Muscle layer of duodenum (tissue), 2 donors: ENCODE results near the gene UPF1.

Experiments
- H3K27ac ChIP-seq: one replicate; pipeline ENCODE4 v1.7.0; 2013; ENCODE audit warnings: mild to moderate bottlenecking, low read length
- H3K27me3 ChIP-seq: one replicate; pipeline ENCODE4 v1.7.0; 2013; ENCODE audit warnings: low read depth, mild to moderate bottlenecking, control low read depth, low read length
- H3K36me3 ChIP-seq, 2 donors: one replicate each; pipeline ENCODE4 v1.7.0; 2013; ENCODE audit warnings: low read length in 2 of 2, control low read depth in 1 of 2, mild to moderate bottlenecking in 1 of 2; ENCODE audit not compliant: insufficient read depth in 2 of 2, control insufficient read depth in 1 of 2
- H3K4me1 ChIP-seq, 2 donors: one replicate each; pipeline ENCODE4 v1.7.0; 2013; ENCODE audit warnings: low read length in 2 of 2, mild to moderate bottlenecking in 2 of 2, control low read depth in 1 of 2, moderate library complexity in 1 of 2; ENCODE audit not compliant: insufficient read depth in 2 of 2, control insufficient read depth in 1 of 2
- H3K4me3 ChIP-seq, 2 donors: one replicate each; pipeline ENCODE4 v1.7.0; 2013; ENCODE audit warnings: low read length in 2 of 2, low read depth in 1 of 2, mild to moderate bottlenecking in 1 of 2
- H3K9me3 ChIP-seq, 2 donors: one replicate each; pipeline ENCODE4 v1.7.0; 2013; ENCODE audit warnings: low read length in 2 of 2, control low read depth in 1 of 2, mild to moderate bottlenecking in 1 of 2; ENCODE audit not compliant: control insufficient read depth in 1 of 2
- donor health status: healthy.

The UPF1 gene

GRCh38 chr19:18886972-18887371 is 55.2 kb downstream of the UPF1 start:
- Histone ChIP-seq H3K9me3 (no peaks in the 10 kb centered on the region), H3K27me3 (no peaks in the 10 kb centered on the region), H3K36me3 (no peaks in the 10 kb centered on the region), H3K4me1 (no peaks in the 10 kb centered on the region), H3K4me3 (no peak overlapping the region), H3K27ac (no peak overlapping the region)

- Histone ChIP-seq H3K27ac (no peak overlapping the region), H3K9me3 (no peaks in the 10 kb centered on the region)
These were observed 58.4 kb downstream of the UPF1 start for GRCh38 chr19:18889949-18890745.

GRCh38 chr19:18893587-18894253 is 62.0 kb downstream of the UPF1 start:
- no peaks in the 10 kb centered on the region for H3K36me3 ChIP-seq
- H3K4me3 ChIP-seq: peak overlapping the region in 1 of 2 donors; percentile 65
- peaks cover 9% of the 10 kb centered on the region for H3K27me3 ChIP-seq
- H3K9me3 ChIP-seq: no peaks in the 10 kb centered on the region
- H3K27ac ChIP-seq: no peak overlapping the region
- H3K4me1 ChIP-seq: peaks cover 0 to 28% of the 10 kb centered on the region in 2 donors

More at GRCh38 chr19:18889949-18890745, 58.4 kb downstream of the UPF1 start:
- H3K36me3 ChIP-seq: no peaks in the 10 kb centered on the region
- H3K4me1 ChIP-seq: peaks cover 0 to 17% of the 10 kb centered on the region in 2 donors
- peaks cover 9% of the 10 kb centered on the region for H3K27me3 ChIP-seq
- no peak overlapping the region for H3K4me3 ChIP-seq

- no peaks in the 10 kb centered on the region for H3K9me3 ChIP-seq
- H3K27me3 ChIP-seq: peaks cover 9% of the 10 kb centered on the region
- peaks cover 0 to 28% of the 10 kb centered on the region in 2 donors for H3K4me1 ChIP-seq
- H3K36me3 ChIP-seq: peaks cover 0 to 7% of the 10 kb centered on the region in 2 donors
- H3K27ac ChIP-seq: no peak overlapping the region
- H3K4me3 ChIP-seq: peak overlapping the region; percentile 11 to 65
These were observed 62.7 kb downstream of the UPF1 start for GRCh38 chr19:18894254-18895037.

- Histone ChIP-seq H3K4me3 (peak overlapping the region; percentile 11 to 65), H3K36me3 (peaks cover 0 to 15% of the 10 kb centered on the region in 2 donors), H3K27ac (no peak overlapping the region), H3K27me3 (peaks cover 9% of the 10 kb centered on the region), H3K9me3 (no peaks in the 10 kb centered on the region), H3K4me1 (peaks cover 0 to 28% of the 10 kb centered on the region in 2 donors)
These were observed 63.5 kb downstream of the UPF1 start for GRCh38 chr19:18895038-18895823.

- Histone ChIP-seq H3K36me3 (peaks cover under 1 to 21% of the 10 kb centered on the region in 2 donors), H3K4me1 (peaks cover 0 to 28% of the 10 kb centered on the region in 2 donors), H3K9me3 (no peaks in the 10 kb centered on the region), H3K27me3 (peaks cover 9% of the 10 kb centered on the region), H3K4me3 (peak within 1 kb of the TSS; percentile 11 to 65), H3K27ac (no peak within 1 kb of the TSS)
These were observed 64.1 kb downstream of the UPF1 start, which contains the start of gene CERS1 for GRCh38 chr19:18895824-18896341. Gene CERS1, minus strand, starts transcription at chr19:18896158. Its CDS starts 86 bp downstream, at chr19:18896072.

GRCh38 chr19:18896421-18896841 is 64.7 kb downstream of the UPF1 start:
- no peak overlapping the region for H3K27ac ChIP-seq

GRCh38 chr19:18897094-18898029 is 65.6 kb downstream of the UPF1 start:
- peaks cover 0 to 28% of the 10 kb centered on the region in 2 donors for H3K4me1 ChIP-seq
- peaks cover 4 to 28% of the 10 kb centered on the region in 2 donors for H3K36me3 ChIP-seq
- peaks cover 9% of the 10 kb centered on the region for H3K27me3 ChIP-seq
- H3K9me3 ChIP-seq: no peaks in the 10 kb centered on the region
- H3K27ac ChIP-seq: no peak overlapping the region
- H3K4me3 ChIP-seq: no peak overlapping the region

More at GRCh38 chr19:18896421-18896841, 64.7 kb downstream of the UPF1 start:
- no peaks in the 10 kb centered on the region for H3K9me3 ChIP-seq
- H3K4me3 ChIP-seq: peak overlapping the region in 1 of 2 donors; percentile 44
- H3K4me1 ChIP-seq: peaks cover 0 to 28% of the 10 kb centered on the region in 2 donors
- peaks cover 4 to 27% of the 10 kb centered on the region in 2 donors for H3K36me3 ChIP-seq
- peaks cover 9% of the 10 kb centered on the region for H3K27me3 ChIP-seq

- Histone ChIP-seq H3K4me1 (peaks cover 0 to 28% of the 10 kb centered on the region in 2 donors), H3K9me3 (no peaks in the 10 kb centered on the region), H3K27me3 (peaks cover 9% of the 10 kb centered on the region), H3K36me3 (peaks cover 4 to 33% of the 10 kb centered on the region in 2 donors), H3K27ac (no peak overlapping the region), H3K4me3 (no peak overlapping the region)
These were observed 66.4 kb downstream of the UPF1 start for GRCh38 chr19:18898081-18898606.
